SKM-1 (cell line): Measurements from ENCODE around the gene ZNF571.
A peak's percentile ranks its signal among the peaks of the same experiment; 100 is the strongest.

Experiments used
- DNase-seq: peaks from one replicate; lab custom pipeline; 2025; ENCODE audit not compliant: unreplicated experiment; lab: John Stamatoyannopoulos, UW

The ZNF571 gene

DNA sequence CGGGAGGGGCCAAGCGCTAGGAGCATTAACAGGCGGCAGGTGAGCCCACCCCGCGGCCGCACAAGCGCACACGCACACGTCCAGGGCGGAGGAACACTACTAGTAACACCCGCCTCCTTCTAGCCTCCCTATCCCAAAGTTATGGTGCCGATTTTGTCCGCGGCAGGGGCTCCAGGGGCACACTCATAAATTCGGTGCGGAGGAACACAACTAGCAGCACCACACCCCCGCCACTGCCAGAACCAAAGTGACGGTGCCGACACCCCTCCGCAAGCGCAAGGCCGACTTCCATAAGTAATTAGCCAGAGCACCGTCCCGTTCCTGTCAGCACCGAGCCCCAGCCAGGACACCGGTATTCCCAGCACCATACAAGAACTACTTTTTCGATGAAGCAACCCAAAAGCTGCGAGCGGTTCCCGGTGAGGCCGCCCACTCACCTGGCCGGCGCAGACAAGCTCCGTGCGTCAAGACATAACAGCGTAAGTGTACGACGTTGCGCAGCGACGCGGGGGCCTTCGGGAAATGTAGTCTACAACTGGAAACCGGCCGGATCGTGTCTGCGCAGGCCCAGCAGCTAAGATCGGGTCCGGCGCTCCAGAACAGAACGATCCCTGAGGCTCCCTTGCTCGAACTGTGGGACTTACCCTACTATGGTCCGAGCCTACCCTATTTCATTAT is at the start of gene ZNF571, which contains the start of gene ZNF540:
ZNF571 (minus strand) TSS at position 489 of the 678 bp plus-strand sequence. CDS start 8,116 bp downstream, outside the sequence.
ZNF540 (plus strand) TSS at position 573 of the 678 bp plus-strand sequence. CDS start 3,572 bp downstream, outside the sequence.
- peak; percentile 80 for DNase-seq

DNA sequence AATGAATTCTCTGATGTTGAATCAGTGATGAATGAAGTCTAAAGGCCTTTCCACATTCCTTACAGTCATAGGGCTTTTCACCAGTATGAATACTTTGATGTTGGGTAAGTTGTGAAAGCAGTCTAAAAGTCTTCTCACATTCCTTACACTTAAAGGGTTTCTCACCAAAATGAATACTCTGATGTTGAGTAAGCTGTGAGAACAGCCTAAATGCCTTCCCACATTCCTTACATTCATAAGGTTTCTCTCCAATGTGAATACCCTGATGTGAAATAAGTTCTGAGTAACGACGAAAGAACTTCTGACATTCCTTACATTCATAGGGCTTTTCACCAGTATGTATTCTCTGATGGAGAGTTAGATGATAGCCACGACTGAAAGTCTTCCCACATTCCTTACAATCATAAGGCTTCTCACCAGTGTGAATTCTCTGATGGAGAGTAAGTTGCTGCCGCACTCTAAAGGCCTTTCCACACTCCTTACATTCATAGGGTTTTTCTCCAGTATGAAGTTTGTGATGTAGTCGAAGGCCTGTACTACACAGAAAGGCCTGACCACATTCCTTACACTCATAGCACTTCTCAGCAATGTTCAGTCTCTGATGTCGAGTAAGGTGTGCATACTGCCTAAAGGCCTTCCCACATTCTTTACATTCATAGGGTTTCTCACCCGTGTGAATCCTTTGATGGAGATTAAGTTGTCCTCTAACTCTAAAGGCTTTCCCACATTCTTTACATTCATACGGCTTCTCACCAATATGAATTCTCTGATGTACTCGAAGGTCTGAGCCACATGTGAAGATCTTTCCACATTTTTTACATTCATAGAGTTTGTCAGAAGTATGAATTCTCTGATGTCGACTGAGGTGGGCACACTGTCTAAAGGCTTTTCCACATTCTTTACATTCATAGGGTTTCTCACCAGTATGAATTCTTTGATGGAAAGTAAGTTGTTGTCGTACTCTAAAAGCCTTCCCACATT is 40.8 kb upstream of the ZNF571 start:
- no peak for DNase-seq

DNA sequence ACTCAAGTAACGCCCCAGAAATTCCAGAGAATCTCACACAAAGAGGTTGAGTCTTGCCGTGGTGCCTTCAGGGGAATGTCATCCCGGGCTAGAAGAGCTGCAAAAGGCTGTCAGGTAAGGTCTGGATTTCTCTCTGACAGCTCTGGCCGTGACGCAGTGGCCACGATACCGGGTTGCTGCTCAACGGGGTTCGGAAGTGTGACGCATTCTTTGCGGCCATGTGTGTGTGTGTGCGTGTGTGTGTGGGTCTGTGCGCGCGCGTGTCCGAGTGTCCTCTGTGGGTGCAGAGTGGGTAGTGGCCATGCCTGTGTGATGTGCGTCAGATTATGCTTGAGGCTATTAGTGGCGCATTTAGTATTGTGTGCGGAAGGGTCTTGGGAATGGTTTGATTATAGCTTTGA is 390 bp upstream of the ZNF571 start:
- DNase-seq: peak; percentile 46

DNA sequence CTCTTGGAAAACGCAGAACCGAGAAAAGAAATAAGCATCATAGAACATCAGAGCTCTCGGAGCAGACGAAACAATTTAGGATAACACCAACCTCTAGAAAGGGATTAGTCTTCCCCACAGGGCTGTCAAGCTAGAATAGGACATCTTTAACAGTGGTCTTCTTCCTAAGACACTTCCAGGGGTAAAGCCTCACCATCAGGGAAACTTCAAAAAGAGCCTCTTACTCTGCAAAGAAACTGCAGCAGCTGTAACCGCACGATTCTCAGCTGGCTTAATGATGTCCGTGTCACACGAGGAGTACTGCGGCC is 642 bp downstream of the ZNF571 start:
- DNase-seq: no peak

DNA sequence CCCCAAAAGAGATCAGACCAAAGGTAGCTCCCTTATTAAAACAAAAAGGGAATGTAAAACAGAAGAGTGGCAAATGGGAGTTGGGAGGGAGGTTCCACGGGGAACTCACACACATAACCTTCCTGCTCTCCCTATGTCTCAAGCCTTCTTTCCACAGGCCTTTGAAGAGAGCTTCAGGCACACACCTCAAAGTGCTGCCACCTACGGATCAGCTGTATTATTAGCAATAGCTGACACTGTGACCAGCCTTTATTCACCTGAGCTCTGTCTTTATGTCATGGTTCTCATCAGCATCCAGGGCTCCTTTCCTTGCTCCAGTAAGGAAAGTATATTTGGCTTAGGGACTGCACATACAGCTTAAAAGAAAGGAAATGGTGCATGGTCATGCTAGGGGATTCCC is 11.3 kb downstream of the ZNF571 start:
- no peak for DNase-seq

DNA sequence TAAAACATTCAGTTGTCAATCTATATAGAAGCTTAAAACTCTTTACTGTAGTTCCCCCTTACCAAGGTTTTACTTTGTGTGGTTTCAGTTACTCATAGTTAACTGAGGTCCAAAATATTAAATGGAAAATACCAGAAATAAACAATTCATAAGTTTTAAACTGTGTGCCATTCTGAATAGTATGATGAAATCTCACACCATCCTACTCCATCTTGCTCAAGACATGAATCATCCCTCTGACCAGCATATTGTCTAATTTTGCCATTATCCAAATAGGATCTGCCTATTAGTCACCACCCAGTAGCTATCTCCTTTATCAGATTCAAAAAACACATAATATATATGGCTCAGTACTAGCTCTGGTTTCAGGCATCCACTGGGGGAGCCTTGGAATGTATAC is 22.4 kb downstream of the ZNF571 start:
- no peak for DNase-seq

DNA sequence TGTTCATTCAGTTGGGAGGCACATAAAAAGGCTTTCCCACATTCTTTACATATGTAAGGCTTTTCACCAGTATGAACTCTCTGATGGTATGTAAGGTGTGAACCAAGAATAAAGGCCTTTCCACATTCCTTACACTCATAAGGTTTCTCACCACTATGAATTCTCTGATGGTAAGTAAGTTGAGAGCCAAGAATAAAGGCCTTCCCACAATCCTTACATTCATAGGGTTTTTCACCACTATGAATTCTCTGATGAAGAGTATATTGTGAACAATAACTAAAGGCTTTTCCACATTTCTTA is 29.3 kb downstream of the ZNF571 start:
- DNase-seq: no peak

DNA sequence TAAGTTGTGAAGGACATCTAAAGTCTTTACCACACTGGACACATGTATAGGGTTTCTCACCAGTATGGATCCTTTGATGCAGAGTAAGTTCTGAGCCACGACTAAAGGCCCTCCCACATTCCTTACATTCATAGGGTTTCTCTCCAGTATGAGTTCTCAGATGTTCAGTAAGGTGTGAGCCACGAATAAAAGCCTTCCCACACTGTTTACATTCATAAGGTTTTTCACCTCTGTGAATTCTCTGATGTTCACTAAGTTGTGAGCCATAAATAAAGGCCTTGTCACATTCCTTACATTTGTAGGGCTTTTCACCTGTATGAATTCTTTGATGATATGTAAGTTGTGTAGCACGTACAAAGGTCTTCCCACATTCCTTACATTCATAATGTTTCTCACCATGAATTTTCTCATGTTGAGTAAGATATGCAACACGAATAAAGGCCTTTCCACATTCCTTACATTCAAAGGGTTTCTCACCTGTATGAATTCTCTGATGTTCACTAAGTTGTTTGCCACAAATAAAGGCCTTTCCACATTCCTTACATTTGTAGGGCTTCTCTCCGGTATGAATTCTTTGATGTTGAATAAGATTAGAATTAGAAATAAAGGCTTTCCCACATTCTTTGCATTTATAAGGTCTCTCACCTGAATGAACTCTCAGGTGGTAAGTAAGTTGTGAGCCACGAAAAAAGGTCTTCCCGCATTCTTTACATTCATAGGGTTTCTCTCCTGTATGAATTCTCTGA is 29.8 kb downstream of the ZNF571 start:
- no peak for DNase-seq

DNA sequence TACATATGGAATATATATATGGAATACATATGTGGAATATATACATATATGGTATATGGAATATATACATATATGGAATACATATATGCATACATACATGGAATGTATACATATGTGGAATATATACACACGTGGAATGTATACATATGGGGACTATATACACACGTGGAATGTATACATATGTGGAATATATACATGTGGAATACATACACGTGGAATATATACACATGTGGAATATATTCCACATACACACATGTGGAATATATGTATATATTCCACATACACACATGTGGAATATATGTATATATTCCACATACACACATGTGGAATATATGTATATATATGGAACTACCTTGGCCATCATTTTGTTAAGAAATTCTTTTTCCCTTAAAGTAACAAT is 31.1 kb downstream of the ZNF571 start:
- DNase-seq: no peak

DNA sequence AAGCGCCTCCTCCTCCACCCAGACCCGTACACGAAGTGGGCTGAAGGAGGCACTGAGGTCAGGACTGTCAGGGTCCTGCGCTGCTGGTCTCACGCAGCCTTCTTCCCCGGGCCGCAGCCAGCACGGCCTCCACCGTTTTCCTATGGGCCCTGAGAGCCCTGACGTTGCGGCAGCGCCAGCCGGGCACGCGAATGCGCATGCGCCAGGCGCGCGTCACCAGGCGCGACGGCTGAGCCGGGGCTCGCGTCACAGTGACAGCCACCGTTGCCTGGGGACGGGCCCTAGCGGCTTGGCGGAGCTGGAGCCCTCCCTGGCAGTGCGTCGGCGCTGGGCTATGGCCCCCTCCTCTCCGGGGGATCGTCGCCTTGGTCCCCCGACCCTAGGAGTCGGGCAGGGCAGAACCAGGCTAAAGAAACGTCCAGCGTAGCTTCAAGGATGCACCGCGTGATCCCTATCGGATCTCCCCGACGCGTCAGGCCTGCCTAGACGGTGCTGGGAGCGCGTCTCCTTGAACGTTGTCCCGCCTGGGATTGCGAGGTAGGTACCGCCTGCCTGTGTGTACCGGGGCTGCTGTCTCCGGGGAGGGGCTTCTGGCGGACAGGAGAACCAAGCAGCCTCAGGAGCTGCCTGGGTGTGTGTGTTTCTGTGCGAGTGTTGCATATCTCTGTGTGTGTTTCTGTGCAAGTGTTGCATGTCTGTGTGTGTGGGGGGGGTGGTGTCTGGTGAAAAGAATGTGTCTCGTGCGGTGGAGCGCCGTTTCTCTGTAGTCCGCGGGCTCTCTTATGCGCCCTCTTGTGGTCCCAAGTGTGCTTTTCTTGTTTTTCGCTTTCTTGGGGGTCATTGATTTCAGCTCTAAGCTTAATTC is 43.2 kb downstream of the ZNF571 start:
- DNase-seq: no peak

DNA sequence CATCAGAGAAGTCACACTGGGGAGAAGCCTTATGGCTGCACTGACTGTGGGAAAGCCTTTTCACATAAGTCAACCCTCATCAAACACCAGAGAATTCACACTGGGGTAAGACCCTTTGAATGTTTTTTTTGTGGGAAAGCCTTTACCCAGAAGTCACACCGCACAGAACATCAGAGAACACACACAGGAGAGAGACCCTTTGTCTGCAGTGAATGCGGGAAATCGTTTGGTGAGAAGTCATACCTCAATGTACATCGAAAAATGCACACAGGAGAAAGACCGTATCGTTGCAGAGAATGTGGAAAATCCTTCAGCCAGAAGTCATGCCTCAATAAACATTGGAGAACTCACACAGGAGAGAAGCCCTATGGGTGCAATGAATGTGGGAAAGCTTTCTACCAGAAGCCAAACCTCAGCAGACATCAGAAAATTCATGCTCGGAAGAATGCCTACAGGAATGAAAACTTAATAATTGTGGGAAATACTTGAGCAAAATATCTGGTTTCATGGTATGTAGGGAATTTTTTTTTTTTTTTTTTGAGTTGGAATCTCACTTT is 57.1 kb downstream of the ZNF571 start:
- DNase-seq: no peak

DNA sequence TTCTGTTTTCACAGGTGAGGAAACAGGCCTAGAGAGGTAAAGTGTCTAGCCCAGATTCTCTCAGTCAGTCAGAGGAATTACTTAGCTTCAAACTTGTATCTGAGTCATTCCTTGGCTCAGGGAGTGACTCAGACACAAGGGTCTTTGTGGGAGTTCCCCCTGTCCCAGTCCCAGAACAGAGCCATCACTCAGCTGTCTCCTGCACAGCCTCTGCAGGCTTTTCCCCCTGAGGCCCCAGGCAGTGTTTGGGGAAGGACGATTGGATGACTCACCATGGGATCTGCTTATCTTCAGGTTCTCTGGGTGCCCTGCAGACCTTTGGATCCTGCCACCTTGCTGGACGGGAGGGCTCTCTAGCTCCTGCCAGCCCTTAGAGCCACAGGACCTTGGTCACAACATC is 74.7 kb downstream of the ZNF571 start:
- no peak for DNase-seq
